GM21529 (cell line): Measurements from ENCODE around the gene ZNF248.
"Not testable (repeated sequence)": the region's sequence is repeated elsewhere in the genome, so short reads cannot be mapped to it uniquely, and the experiment has no call there.

ENCODE experiments used
- ATAC-seq: cut with Tn5 transposase; IDR thresholded peaks from one replicate; pipeline ENCODE4 v1.9.1; 2021; ENCODE audit not compliant: unreplicated experiment

The ZNF248 gene

DNA sequence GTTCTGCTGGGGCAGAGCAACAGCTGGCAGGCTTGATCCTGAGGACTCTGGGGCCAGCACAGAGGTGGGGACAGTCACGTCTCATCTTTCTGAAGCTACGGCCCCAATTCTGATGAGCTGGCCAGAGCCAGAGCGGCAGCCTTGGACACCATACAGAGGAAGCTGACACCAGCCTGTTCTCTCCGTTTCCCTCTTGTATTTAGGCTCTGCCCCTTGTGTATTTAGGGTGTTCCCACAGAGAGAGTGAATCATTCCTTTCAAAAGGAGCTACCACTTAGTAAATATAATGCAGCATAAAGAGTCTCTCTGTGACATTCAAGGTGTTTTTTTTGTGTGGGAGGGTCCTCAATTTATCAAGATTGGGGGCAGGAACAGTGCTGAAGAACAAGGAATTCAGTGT lies 109.2 kb downstream of the ZNF248 start:
- ATAC-seq = no peak

DNA sequence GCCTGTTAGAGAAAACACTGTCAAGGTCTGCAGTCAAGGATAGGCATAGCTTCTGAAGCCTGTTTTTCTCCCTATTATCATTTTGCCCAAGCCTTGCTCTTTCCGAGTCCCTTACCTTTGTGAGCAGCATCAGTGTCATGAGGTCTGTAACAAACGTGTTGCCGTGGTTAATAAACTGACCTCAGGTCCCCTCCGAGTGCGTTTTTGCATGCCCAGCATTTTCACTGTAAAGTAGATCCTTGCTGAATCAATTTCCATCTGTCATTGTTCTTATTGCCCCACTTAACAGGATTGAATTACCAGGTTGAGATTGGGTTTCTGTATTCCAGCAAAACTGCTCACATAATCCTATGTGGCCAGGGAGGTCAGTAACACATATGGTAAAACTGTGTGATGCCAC lies 110.3 kb downstream of the ZNF248 start:
- no peak for ATAC-seq

DNA sequence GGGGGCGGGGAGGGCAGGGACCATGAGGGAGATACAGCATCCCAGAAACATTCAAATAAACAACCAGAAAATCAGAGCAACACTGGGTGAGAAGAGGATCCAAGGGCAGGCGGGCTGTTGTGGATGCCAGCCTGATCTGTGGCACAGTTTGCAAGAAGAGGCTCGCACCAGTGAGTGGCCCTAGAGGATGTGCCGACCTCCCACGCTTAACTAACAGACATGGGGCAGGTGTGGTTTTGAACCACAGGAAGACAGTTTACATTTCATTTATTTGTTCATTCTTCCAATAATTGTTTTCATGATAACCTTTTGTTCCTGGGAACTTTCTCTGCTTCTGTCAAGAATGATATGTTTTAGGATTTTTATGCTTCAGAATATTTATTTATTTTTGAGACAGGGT lies 115.6 kb downstream of the ZNF248 start:
- no peak for ATAC-seq

DNA sequence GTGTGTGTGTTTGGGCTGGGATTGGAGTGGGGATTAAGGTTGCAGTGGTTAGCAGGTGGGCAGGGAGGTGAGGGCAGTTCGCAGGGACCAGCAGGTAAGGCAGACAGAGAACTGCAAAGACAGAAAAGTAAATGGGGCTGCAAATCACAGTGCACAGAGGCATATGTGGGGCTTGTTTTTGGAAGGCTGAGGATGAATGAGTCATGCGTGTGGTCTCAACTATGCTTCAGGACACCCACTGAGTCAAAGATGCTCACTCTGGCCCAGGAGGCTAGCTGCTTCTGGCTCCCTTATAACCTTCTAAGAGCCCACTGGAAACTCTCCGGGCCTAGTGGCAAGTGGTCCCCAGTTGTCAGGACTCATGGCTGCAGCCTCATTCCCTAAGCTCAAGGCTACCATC lies 118.2 kb downstream of the ZNF248 start:
- no peak for ATAC-seq

- not testable (repeated sequence) for ATAC-seq
Observed at GRCh38 chr10:37738241-37738640, 119.2 kb downstream of the ZNF248 start.

- ATAC-seq = no peak
Observed at GRCh38 chr10:37737336-37737735, 120.1 kb downstream of the ZNF248 start.

DNA sequence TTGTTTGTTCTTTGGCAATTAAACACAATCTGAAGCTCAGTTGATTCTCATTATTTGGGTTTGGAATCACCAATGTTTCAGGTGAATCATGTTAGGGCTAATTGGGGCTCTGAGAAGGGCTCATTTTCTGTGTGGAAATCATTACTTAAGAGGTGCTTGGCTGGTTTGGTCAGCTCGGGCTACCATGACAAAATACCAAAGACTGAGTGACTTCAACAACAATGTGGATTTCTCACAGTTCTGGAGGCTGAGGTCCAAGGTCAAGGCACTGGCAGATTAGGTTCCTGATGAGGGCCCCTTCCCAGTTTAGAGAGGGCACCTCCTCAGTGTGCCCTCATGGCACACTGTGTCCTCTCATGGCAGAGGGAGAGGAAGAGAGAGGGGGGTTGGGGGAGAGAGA lies 121.3 kb downstream of the ZNF248 start:
- no peak for ATAC-seq

- no peak for ATAC-seq
Observed at GRCh38 chr10:37734971-37735370, 122.4 kb downstream of the ZNF248 start.
